SK-N-SH (cell line): Measurements from ENCODE around the gene ZBTB17. TPM values are rescaled to one million over a fixed set of nuclear protein-coding genes. Genes with fewer than 3 reads are reported as not detected.

Source experiments
- CTCF ChIA-PET: fragments of 300-600, 350-600 bp; formaldehyde crosslinking; extraction: SDS; loops from one replicate; lab custom pipeline; 2021; lab: Yijun Ruan, JAX
- POLR2A ChIA-PET: fragments of 350-600 bp; sonication (Branson Sonifier 250); formaldehyde crosslinking; extraction: SDS; loops from one replicate; lab custom pipeline; 2020; ENCODE audit warnings: antibody characterized with exemption, inconsistent platforms; lab: Yijun Ruan, JAX
- DNase-seq: peaks from one replicate; pipeline ENCODE4 v3.0.0; 2012
- H2AFZ ChIP-seq: fragments of 200-600 bp; sonication (generic); 2 replicates; pipeline ENCODE4 v1.8.1; 2016; ENCODE audit warnings: antibody characterized with exemption, mild to moderate bottlenecking, low read depth
- H3F3A ChIP-seq: fragments of 200-600 bp; sonication (generic); replicated peaks from 2 replicates; pipeline ENCODE3; 2016; ENCODE audit warnings: antibody characterized with exemption, mild to moderate bottlenecking; ENCODE audit not compliant: insufficient read depth
- H3K27ac ChIP-seq, 2 experiments: fragments of 200-500 bp in 1 of 2; fragments of 200-600 bp in 1 of 2; sonication (Bioruptor generic) in 1 of 2; sonication (generic), shearing (Covaris generic) in 1 of 2; 2 replicates each; pipeline versions ENCODE4 v1.5.1 to v1.6.1; 2014 to 2016; ENCODE audit warnings: low read depth in 2 of 2, inconsistent platforms in 1 of 2, low read length in 1 of 2, mild to moderate bottlenecking in 1 of 2, mixed read lengths in 1 of 2
- H3K27me3 ChIP-seq: fragments of 200-600 bp; sonication (generic), shearing (Covaris generic); 2 replicates; pipeline ENCODE4 v1.6.1; 2016; ENCODE audit warnings: mixed run types; ENCODE audit not compliant: insufficient read depth
- H3K36me3 ChIP-seq, 2 experiments: fragments of 200-500 bp in 1 of 2; fragments of 200-600 bp in 1 of 2; sonication (Bioruptor generic) in 1 of 2; sonication (generic) in 1 of 2; replicated peaks in 1 of 2; 2 replicates each; pipeline versions ENCODE3 to v1.5.1; 2014 to 2016; ENCODE audit warnings: low read length in 1 of 2, mild to moderate bottlenecking in 1 of 2; ENCODE audit not compliant: insufficient read depth in 2 of 2, control insufficient read depth in 1 of 2
- H3K4me1 ChIP-seq, 2 experiments: fragments of 200-500 bp in 1 of 2; fragments of 200-600 bp in 1 of 2; sonication (Bioruptor generic) in 1 of 2; sonication (generic), shearing (Covaris generic) in 1 of 2; 2 replicates each; pipeline versions ENCODE4 v1.5.1 to v1.6.1; 2014 to 2016; ENCODE audit warnings: low read depth in 1 of 2, low read length in 1 of 2, mixed run types in 1 of 2; ENCODE audit not compliant: insufficient read depth in 2 of 2, control insufficient read depth in 1 of 2
- H3K4me2 ChIP-seq: fragments of 200-600 bp; sonication (generic), shearing (Covaris generic); 2 replicates; pipeline ENCODE4 v1.6.1; 2017; ENCODE audit warnings: mixed run types
- H3K4me3 ChIP-seq, 2 experiments: fragments of 200-500 bp in 1 of 2; fragments of 200-600 bp in 1 of 2; sonication (Bioruptor generic) in 1 of 2; sonication (generic), shearing (Covaris generic) in 1 of 2; 2 replicates each; pipeline versions ENCODE4 v1.5.1 to v1.8.1; 2014 to 2016; ENCODE audit warnings: low read depth in 2 of 2, inconsistent platforms in 1 of 2, low read length in 1 of 2, mild to moderate bottlenecking in 1 of 2, mixed read lengths in 1 of 2, moderate library complexity in 1 of 2
- H3K79me2 ChIP-seq: fragments of 200-600 bp; sonication (generic); 2 replicates; pipeline ENCODE4 v1.8.1; 2017; ENCODE audit warnings: mild to moderate bottlenecking; ENCODE audit not compliant: insufficient read depth
- H3K9ac ChIP-seq: fragments of 200-600 bp; sonication (generic); 2 replicates; pipeline ENCODE4 v1.6.1; 2017; ENCODE audit warnings: mixed run types
- H3K9me2 ChIP-seq: fragments of 200-600 bp; sonication (generic); 2 replicates; pipeline ENCODE4 v1.6.1; 2017; ENCODE audit warnings: mixed run types
- H3K9me3 ChIP-seq: fragments of 200-600 bp; sonication (generic); 2 replicates; pipeline ENCODE4 v1.6.1; 2017; ENCODE audit warnings: mixed run types, mild to moderate bottlenecking, moderate library complexity
- H4K20me1 ChIP-seq: fragments of 200-600 bp; sonication (generic); 2 replicates; pipeline ENCODE4 v1.6.1; 2017; ENCODE audit warnings: mild to moderate bottlenecking, mixed run types; ENCODE audit not compliant: insufficient read depth
- CHD2 ChIP-seq: fragments of 150-350 bp; IDR thresholded peaks from 2 replicates; pipeline ENCODE4 v1.6.1; 2018; ENCODE audit warnings: low read length; ENCODE audit not compliant: partially characterized antibody
- ELF1 ChIP-seq: IDR thresholded peaks from 2 replicates; pipeline ENCODE4 v1.4.0; 2012
- FOSL2 ChIP-seq: IDR thresholded peaks from 2 replicates; pipeline ENCODE4 v1.4.0; 2012; ENCODE audit warnings: low read depth, mild to moderate bottlenecking, moderate library complexity, borderline replicate concordance
- FOXJ3 ChIP-seq: sonication (generic); formaldehyde crosslinking; IDR thresholded peaks from 2 replicates; pipeline ENCODE4 v1.5.1; 2020; ENCODE audit warnings: mild to moderate bottlenecking, missing genetic modification reagents
- GABPA ChIP-seq: IDR thresholded peaks from 2 replicates; pipeline ENCODE4 v1.4.0; 2012; ENCODE audit warnings: low read depth, mild to moderate bottlenecking
- GATA2 ChIP-seq: sonication (generic); formaldehyde crosslinking; IDR thresholded peaks from 2 replicates; pipeline ENCODE4 v1.5.0; 2020; ENCODE audit warnings: mild to moderate bottlenecking, missing genetic modification reagents
- IRF3 ChIP-seq: fragments of 150-350 bp; IDR thresholded peaks from 2 replicates; pipeline ENCODE4 v1.6.1; 2016; ENCODE audit warnings: mild to moderate bottlenecking, low read depth, low read length
- JUND ChIP-seq: IDR thresholded peaks from 2 replicates; pipeline ENCODE4 v1.4.0; 2012
- MXI1 ChIP-seq: IDR thresholded peaks from 2 replicates; pipeline ENCODE4 v1.6.1; 2012; ENCODE audit warnings: mild to moderate bottlenecking, low read depth, low read length, improper control_type of control experiment
- POLR2AphosphoS5 ChIP-seq: IDR thresholded peaks from 2 replicates; pipeline ENCODE4 v1.6.1; 2012; ENCODE audit warnings: low read depth, low read length
- RCOR1 ChIP-seq: fragments of 150-350 bp; IDR thresholded peaks from 2 replicates; pipeline ENCODE4 v1.6.1; 2017; ENCODE audit warnings: antibody characterized with exemption, low read length
- SIN3A ChIP-seq: IDR thresholded peaks from 2 replicates; pipeline ENCODE4 v1.6.1; 2012; ENCODE audit warnings: low read depth, mild to moderate bottlenecking, low read length, moderate library complexity, borderline replicate concordance
- SMC3 ChIP-seq: IDR thresholded peaks from 2 replicates; pipeline ENCODE4 v1.6.1; 2012; ENCODE audit warnings: low read depth, low read length, improper control_type of control experiment
- TAF1 ChIP-seq: IDR thresholded peaks from 2 replicates; pipeline ENCODE4 v1.6.1; 2012; ENCODE audit warnings: low read depth, mild to moderate bottlenecking, low read length, moderate library complexity, borderline replicate concordance
- YY1 ChIP-seq: IDR thresholded peaks from 2 replicates; pipeline ENCODE4 v1.4.0; 2012; ENCODE audit warnings: low read depth, mild to moderate bottlenecking
- WGBS: methylation state at CpG from one replicate; pipeline ENCODE4 v1.1.6; 2017; ENCODE audit warnings: low lambda C conversion rate; 5-methylcytosine and 5-hydroxymethylcytosine counted together
- polyA plus RNA-seq, 3 experiments: library from polyadenylated mRNA; depleted of rRNA; stranded (reverse); fragments of >200 nt; gene quantifications; 2 replicates each; pipeline ENCODE4 v1.2.3, GENCODE V29; 2012
- TF ChIP-seq, protein P1 (sequence below): IDR thresholded peaks from 2 replicates; pipeline ENCODE4 v1.4.0; 2012; ENCODE audit warnings: low read depth, borderline replicate concordance
- TF ChIP-seq, protein P2 (sequence below): fragments of 150-350 bp; IDR thresholded peaks from 2 replicates; pipeline ENCODE4 v1.6.1; 2017; ENCODE audit warnings: antibody characterized with exemption, low read length, low read depth, borderline replicate concordance
- TF ChIP-seq, protein P3 (sequence below): fragments of 200-600 bp; sonication (generic); IDR thresholded peaks from 2 replicates; pipeline ENCODE4 v1.6.1; 2017; ENCODE audit warnings: antibody characterized with exemption, mild to moderate bottlenecking, moderate library complexity

ZBTB17 gene
- polyA plus RNA-seq, 1 of the 3 experiments (the other 2 are of a cell fraction): 56.4 TPM

DNA sequence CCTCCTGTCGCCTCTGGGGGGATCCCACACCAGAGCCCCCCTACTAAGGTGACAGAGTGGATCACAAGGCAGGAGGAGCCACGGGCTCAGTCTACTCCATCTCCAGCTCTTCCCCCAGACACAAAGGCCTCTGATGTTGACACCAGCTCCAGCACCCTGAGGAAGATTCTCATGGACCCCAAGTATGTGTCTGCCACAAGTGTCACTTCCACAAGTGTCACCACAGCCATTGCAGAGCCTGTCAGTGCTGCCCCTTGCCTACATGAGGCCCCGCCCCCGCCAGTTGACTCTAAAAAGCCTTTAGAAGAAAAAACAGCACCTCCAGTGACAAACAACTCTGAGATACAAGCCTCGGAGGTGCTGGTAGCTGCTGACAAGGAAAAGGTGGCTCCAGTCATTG is 42.2 kb downstream of the ZBTB17 start (continued):
- TF ChIP-seq FOXJ3 (CRISPR knock-in tag) (no peak), POLR2AphosphoS5 (no peak), RCOR1 (no peak), ELF1 (no peak), MXI1 (no peak), SIN3A (no peak), GABPA (no peak), GATA2 (CRISPR knock-in tag) (no peak), SMC3 (no peak), CHD2 (no peak), IRF3 (no peak)
- TF ChIP-seq, protein P1, sequence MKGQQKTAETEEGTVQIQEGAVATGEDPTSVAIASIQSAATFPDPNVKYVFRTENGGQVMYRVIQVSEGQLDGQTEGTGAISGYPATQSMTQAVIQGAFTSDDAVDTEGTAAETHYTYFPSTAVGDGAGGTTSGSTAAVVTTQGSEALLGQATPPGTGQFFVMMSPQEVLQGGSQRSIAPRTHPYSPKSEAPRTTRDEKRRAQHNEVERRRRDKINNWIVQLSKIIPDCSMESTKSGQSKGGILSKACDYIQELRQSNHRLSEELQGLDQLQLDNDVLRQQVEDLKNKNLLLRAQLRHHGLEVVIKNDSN: no peak
- TF ChIP-seq, all 33 proteins: peak for 0

GRCh38 chr1:15932612-15933011 is 43.3 kb downstream of the ZBTB17 start:
- Histone ChIP-seq H3K9me3 (no peaks in the 10 kb centered on the region), H3K79me2 (peaks cover 26% of the 10 kb centered on the region; the same call in 1 of the 2 replicates), H2AFZ (no peak overlapping the region), H3K27ac (no peak overlapping the region), H3K4me3 (no peak overlapping the region), H3K9ac (no peak overlapping the region), H3F3A (peaks cover under 1% of the 10 kb centered on the region), H3K9me2 (no peaks in the 10 kb centered on the region), H3K36me3 (peaks cover 45 to 80% of the 10 kb centered on the region in 2 experiments), H3K4me1 (peaks cover 0 to 11% of the 10 kb centered on the region in 2 experiments; a peak in 1 of 4 replicates), H4K20me1 (no peaks in the 10 kb centered on the region), H3K27me3 (no peaks in the 10 kb centered on the region), H3K4me2 (no peak overlapping the region)
- CTCF ChIA-PET: interaction anchor here (0.7 kb wide), 1 partner anchor 10 kb away, joined by 3 read pairs; no protein-coding TSS in a partner anchor
- POLR2A ChIA-PET: interaction anchor here (0.5 kb wide), 1 partner anchor 29 kb away, joined by 3 read pairs; no protein-coding TSS in a partner anchor
- TF ChIP-seq, protein P2, sequence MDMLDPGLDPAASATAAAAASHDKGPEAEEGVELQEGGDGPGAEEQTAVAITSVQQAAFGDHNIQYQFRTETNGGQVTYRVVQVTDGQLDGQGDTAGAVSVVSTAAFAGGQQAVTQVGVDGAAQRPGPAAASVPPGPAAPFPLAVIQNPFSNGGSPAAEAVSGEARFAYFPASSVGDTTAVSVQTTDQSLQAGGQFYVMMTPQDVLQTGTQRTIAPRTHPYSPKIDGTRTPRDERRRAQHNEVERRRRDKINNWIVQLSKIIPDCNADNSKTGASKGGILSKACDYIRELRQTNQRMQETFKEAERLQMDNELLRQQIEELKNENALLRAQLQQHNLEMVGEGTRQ: no peak
- no peak for TF ChIP-seq GABPA
- no peak for TF ChIP-seq GATA2 (CRISPR knock-in tag)
- no peak for TF ChIP-seq YY1
- no peak for TF ChIP-seq FOSL2
- no peak for TF ChIP-seq RCOR1
- TF ChIP-seq ELF1: no peak
- TF ChIP-seq SIN3A: no peak
- TF ChIP-seq FOXJ3 (CRISPR knock-in tag): no peak
- no peak for TF ChIP-seq POLR2AphosphoS5
- no peak for TF ChIP-seq TAF1
- TF ChIP-seq, protein P3, sequence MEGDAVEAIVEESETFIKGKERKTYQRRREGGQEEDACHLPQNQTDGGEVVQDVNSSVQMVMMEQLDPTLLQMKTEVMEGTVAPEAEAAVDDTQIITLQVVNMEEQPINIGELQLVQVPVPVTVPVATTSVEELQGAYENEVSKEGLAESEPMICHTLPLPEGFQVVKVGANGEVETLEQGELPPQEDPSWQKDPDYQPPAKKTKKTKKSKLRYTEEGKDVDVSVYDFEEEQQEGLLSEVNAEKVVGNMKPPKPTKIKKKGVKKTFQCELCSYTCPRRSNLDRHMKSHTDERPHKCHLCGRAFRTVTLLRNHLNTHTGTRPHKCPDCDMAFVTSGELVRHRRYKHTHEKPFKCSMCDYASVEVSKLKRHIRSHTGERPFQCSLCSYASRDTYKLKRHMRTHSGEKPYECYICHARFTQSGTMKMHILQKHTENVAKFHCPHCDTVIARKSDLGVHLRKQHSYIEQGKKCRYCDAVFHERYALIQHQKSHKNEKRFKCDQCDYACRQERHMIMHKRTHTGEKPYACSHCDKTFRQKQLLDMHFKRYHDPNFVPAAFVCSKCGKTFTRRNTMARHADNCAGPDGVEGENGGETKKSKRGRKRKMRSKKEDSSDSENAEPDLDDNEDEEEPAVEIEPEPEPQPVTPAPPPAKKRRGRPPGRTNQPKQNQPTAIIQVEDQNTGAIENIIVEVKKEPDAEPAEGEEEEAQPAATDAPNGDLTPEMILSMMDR: no peak
- TF ChIP-seq JUND: no peak
- TF ChIP-seq SMC3: no peak
- DNase-seq: no peak
- WGBS: 95% methylated on average over 7 of the region's 9 CpGs
